ENCODE measurements around the gene PAPPA. TPM values are rescaled to one million over a fixed set of nuclear protein-coding genes. Genes with fewer than 3 reads are reported as not detected.

PAPPA gene
- total and polyA plus RNA-seq, 2 of the 8 experiments (the other 6 are each of a cell fraction or from before 2014, with no cell fraction given) = 0.18 to 0.63 TPM

GRCh38 chr9:116340270-116340669, 186.7 kb downstream of the PAPPA start:
- Histone ChIP-seq H2AFZ (ENCODE audit: low read length) (no peak overlapping the region), H2BK12ac (ENCODE audit: low read depth, low read length) (no peak overlapping the region), H3K23me2 (ENCODE audit: low read depth, low read length) (no peaks in the 10 kb centered on the region), H2BK5ac (ENCODE audit: low read depth, low read length) (no peak overlapping the region), H3K27ac (ENCODE audit: low read depth, low read length) (no peak overlapping the region), H3K9ac (replicated peaks in 1 of 4; ENCODE audit: extremely low read depth in 1 of 4, low read depth in 3 of 4, low read length in 3 of 4) (no peak overlapping the region), H2BK20ac (ENCODE audit: low read length) (no peak overlapping the region), H4K91ac (replicated peaks; ENCODE audit: insufficient read length, low read length) (no peak overlapping the region), H4K20me1 (replicated peaks in 1 of 2; ENCODE audit: control insufficient read depth in 1 of 2, insufficient read depth in 2 of 2, low read length in 2 of 2) (peaks cover 0 to 2% of the 10 kb centered on the region in 2 experiments), H4K8ac (ENCODE audit: extremely low read depth, insufficient read depth, low read length) (no peak overlapping the region), H3K36me3 (ENCODE audit: control insufficient read depth in 2 of 4, insufficient read depth in 4 of 4, low read length in 3 of 4) (no peaks in the 10 kb centered on the region), H4K5ac (ENCODE audit: insufficient read length, low read depth, low read length) (no peak overlapping the region), H3K4me3 (ENCODE audit: extremely low read depth in 1 of 4, insufficient read depth in 2 of 4, low read depth in 3 of 4, low read length in 4 of 4) (no peak overlapping the region), H3K18ac (ENCODE audit: extremely low read depth, low read length) (no peak overlapping the region), H3K23ac (ENCODE audit: insufficient read length) (no peak overlapping the region), H2BK120ac (replicated peaks; ENCODE audit: low read depth, low read length) (no peak overlapping the region), H2BK15ac (ENCODE audit: low read length) (no peak overlapping the region), H3K14ac (ENCODE audit: insufficient read length) (no peak overlapping the region), H3K4ac (replicated peaks; ENCODE audit: insufficient read length, low read depth, low read length) (no peak overlapping the region), H3K79me2 (ENCODE audit: control insufficient read depth in 1 of 2, insufficient read depth in 2 of 2, low read length in 2 of 2) (no peaks in the 10 kb centered on the region), H3K9me3 (ENCODE audit: insufficient read depth in 2 of 2, low read depth in 1 of 2, low read length in 1 of 2) (no peaks in the 10 kb centered on the region), H2AK5ac (ENCODE audit: low read depth, low read length) (no peak overlapping the region), H3K27me3 (replicated peaks in 1 of 4; ENCODE audit: control insufficient read depth in 3 of 4, extremely low read depth in 1 of 4, insufficient read depth in 3 of 4, low read length in 3 of 4) (peaks cover 31 to 69% (median 55%) of the 10 kb centered on the region in 4 experiments), H3K4me2 (ENCODE audit: insufficient read depth in 1 of 2, low read depth in 2 of 2, low read length in 2 of 2) (no peak overlapping the region), H3K79me1 (ENCODE audit: low read depth, low read length) (no peaks in the 10 kb centered on the region), H3K56ac (replicated peaks; ENCODE audit: insufficient read length, low read depth, low read length) (no peak overlapping the region), H3K4me1 (replicated peaks in 1 of 4; ENCODE audit: control insufficient read depth in 3 of 4, insufficient read depth in 4 of 4, low read length in 3 of 4) (peaks cover 2 to 19% (median 16%) of the 10 kb centered on the region in 4 experiments; a peak in 6 of 7 replicates)
- POLR2A ChIA-PET (ENCODE audit: partially characterized antibody) = no interaction called here
- WGBS, 2 experiments (ENCODE audit: extremely low coverage in 1 of 2, insufficient coverage in 1 of 2, insufficient read length in 1 of 2, insufficient replicate concordance in 2 of 2, low coverage in 1 of 2, low lambda C conversion rate in 2 of 2, missing lambda C conversion rate in 1 of 2) = 59% methylated on average over 1 of the region's 1 CpG; no CpG with 5 or more reads in 1 of the 2 experiments
- DNase-seq (ENCODE audit: low read depth in 1 of 2, low spot score in 2 of 2) = no peak
- TF ChIP-seq ASH2L (IDR thresholded peaks at IDR 0.05; ENCODE audit: low read length) (no peak), CREB1 (IDR thresholded peaks at IDR 0.05) (no peak)
- FAIRE-seq = no peak
- CTCF ChIA-PET (ENCODE audit: partially characterized antibody) = interaction anchor here (0.6 to 1.1 kb wide), 3 partner anchors 14 to 769 kb away, joined by 3 read pairs; no protein-coding TSS in a partner anchor

All from H1 (cell line).